HFFc6 (cell line): ENCODE data around the gene ZNF518B. TPM values are rescaled to one million over a fixed set of nuclear protein-coding genes. Genes with fewer than 3 reads are reported as not detected.

ENCODE experiments used
- DNase-seq: peaks from one replicate; pipeline ENCODE4 v3.0.0-alpha.2; 2018
- H3K27ac Mint-ChIP-seq: 2 replicates; pipeline ENCODE4 v1.8.0; 2020; ENCODE audit warnings: mild to moderate bottlenecking, mixed read lengths
- H3K27me3 Mint-ChIP-seq: 2 replicates; pipeline ENCODE4 v1.8.0; 2021; ENCODE audit warnings: mild to moderate bottlenecking, moderate library complexity, mixed read lengths; ENCODE audit not compliant: insufficient read depth
- H3K36me3 Mint-ChIP-seq: 2 replicates; pipeline ENCODE4 v1.8.0; 2021; ENCODE audit warnings: low read depth, mixed read lengths
- H3K4me1 Mint-ChIP-seq: 2 replicates; pipeline ENCODE4 v1.8.0; 2020; ENCODE audit warnings: low read depth, mixed read lengths
- H3K4me3 Mint-ChIP-seq: 2 replicates; pipeline ENCODE4 v1.8.0; 2020; ENCODE audit warnings: mild to moderate bottlenecking, moderate library complexity, mixed read lengths
- H3K9me3 Mint-ChIP-seq: 2 replicates; pipeline ENCODE4 v1.8.0; 2020; ENCODE audit warnings: mild to moderate bottlenecking, mixed read lengths
- total RNA-seq, 6 experiments: library from RNA; stranded (reverse); fragmentation: NEBNext Ultra II Directional; extraction: Animal tissue kit (Norgen Biotek cat#: 25700); gene quantifications; 2 replicates in 1 of 6; 3 replicates in 5 of 6; pipeline ENCODE4 v1.2.3, GENCODE V29; 2021
- TF ChIP-seq, protein P1 (sequence below): fragments of 200-600 bp; sonication (generic); IDR thresholded peaks from 2 replicates; pipeline ENCODE4 v1.5.0; 2021; ENCODE audit warnings: antibody characterized with exemption, mild to moderate bottlenecking

Gene ZNF518B
- total RNA-seq, 6 experiments from 2014 or later = 13.2 to 15.7 (median 15.1) TPM

DNA sequence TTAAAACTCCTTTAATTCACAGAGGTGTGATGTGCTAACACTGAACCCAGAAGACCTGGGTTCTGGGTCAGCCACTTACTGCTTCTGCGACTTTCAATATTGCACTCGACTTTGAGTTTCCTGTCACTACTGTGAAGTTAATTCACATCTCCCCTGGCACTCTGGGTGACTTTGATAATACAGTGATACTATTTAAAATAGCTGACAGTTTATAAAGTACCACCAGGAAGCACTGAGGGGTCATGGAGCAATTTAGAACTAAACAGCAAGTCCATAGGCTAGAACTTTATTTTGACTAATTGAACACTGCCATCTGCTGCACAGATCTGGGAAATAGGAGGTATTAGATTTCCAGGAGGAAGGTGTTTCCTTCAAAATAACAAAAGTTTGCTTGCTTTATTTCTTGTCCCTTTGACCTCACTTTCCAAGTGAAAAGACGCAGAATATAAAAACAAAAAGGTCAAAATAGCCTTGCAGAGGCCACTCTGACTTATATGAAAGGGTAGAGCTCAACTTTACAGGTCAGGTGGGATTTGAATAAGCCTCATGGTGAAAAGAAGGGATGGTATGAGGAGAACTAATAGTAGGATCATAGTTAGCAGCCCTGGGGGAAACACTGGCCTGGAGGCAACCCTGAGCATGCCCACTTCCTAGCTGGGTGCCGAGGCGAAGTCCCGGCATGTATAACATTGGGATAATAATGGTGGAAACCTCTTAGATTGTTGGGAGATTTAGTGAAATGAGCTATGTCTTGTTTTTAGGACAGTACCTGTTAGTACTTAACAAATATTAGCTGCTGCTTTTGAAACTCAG, 53.4 kb downstream of the ZNF518B start:
- TF ChIP-seq, protein P1, sequence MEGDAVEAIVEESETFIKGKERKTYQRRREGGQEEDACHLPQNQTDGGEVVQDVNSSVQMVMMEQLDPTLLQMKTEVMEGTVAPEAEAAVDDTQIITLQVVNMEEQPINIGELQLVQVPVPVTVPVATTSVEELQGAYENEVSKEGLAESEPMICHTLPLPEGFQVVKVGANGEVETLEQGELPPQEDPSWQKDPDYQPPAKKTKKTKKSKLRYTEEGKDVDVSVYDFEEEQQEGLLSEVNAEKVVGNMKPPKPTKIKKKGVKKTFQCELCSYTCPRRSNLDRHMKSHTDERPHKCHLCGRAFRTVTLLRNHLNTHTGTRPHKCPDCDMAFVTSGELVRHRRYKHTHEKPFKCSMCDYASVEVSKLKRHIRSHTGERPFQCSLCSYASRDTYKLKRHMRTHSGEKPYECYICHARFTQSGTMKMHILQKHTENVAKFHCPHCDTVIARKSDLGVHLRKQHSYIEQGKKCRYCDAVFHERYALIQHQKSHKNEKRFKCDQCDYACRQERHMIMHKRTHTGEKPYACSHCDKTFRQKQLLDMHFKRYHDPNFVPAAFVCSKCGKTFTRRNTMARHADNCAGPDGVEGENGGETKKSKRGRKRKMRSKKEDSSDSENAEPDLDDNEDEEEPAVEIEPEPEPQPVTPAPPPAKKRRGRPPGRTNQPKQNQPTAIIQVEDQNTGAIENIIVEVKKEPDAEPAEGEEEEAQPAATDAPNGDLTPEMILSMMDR = peak; percentile 83
- Mint-ChIP-seq H3K27me3 (peaks cover 8% of the 10 kb centered on the region; the same call in 1 of the 2 replicates), H3K4me3 (no peak overlapping the region), H3K9me3 (no peaks in the 10 kb centered on the region), H3K27ac (no peak overlapping the region), H3K36me3 (no peaks in the 10 kb centered on the region), H3K4me1 (no peaks in the 10 kb centered on the region)
- DNase-seq = peak; percentile 54

DNA sequence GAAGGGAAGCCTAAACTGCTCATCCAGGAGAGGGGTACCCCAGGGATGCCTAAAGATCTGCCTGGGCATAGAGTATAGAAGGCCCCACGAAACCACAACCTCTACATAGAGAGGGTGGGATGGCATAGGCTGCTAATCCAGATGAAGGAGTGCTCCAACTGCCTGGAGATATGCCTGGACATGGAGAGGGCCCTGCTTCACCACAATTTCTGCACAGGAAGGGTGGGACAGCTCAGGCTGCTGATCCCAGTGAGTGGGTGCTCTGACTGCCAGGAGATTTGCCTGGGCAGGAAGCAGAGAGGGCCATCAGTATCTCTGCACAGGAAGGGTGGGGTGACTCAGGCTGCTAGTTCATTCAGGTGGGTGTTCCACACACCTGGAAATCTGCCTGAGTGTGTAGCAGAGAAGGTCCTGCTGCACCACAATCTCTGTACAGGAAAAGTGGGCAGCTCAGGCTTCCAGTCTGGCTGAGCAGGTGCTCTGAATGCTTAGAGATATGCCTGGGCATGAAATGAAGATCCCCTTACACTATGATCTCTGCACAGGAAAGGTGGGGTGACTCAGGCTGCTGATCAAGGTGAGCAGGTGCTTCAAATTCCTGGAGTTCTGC, 61.1 kb downstream of the ZNF518B start:
- H3K9me3 Mint-ChIP-seq = no peaks in the 10 kb centered on the region; the same call in 1 of the 2 replicates
- H3K36me3 Mint-ChIP-seq = no peaks in the 10 kb centered on the region
- DNase-seq = no peak
- no peaks in the 10 kb centered on the region; the same call in none of the 2 replicates for H3K27me3 Mint-ChIP-seq
- TF ChIP-seq, protein P1 = no peak
- no peaks in the 10 kb centered on the region for H3K4me1 Mint-ChIP-seq
- H3K27ac Mint-ChIP-seq = no peak overlapping the region
- no peak overlapping the region for H3K4me3 Mint-ChIP-seq

Other genes with a start within 250 kb of the ZNF518B start
- gene CLNK, start 227.3 kb upstream of the ZNF518B start, total RNA-seq = not detected